Measurements from ENCODE around the gene KRTAP10-6.

- no peak for TF ChIP-seq POLR2A (IDR thresholded peaks at IDR 0.05; ENCODE audit: extremely low read depth, insufficient read length)
- TF ChIP-seq CTCF (IDR thresholded peaks at IDR 0.05; ENCODE audit: low read depth, low read length): no peak
- no peak for TF ChIP-seq MAX (IDR thresholded peaks at IDR 0.05; ENCODE audit: low read depth, low read length)
- no peak for TF ChIP-seq MYC (IDR thresholded peaks at IDR 0.05; ENCODE audit: low read depth, low read length)
These were observed 17.6 kb downstream of the KRTAP10-6 start for GRCh38 chr21:44574457-44575306.

Data from NB4 (cell line).